ENCODE data around the gene RAB3GAP2.
"Not testable (repeated sequence)": the region's sequence is repeated elsewhere in the genome, so short reads cannot be mapped to it uniquely, and the experiment has no call there.

RAB3GAP2 gene

GRCh38 chr1:220316305-220316704, 44.1 kb upstream of the RAB3GAP2 start:
- TF ChIP-seq CTCF (IDR thresholded peaks at IDR 0.05; ENCODE audit: borderline replicate concordance, control extremely low read depth, extremely low read depth, insufficient read depth, missing control alignments): no peak
- no peak for DNase-seq (ENCODE audit: low spot score)
- in situ Hi-C loops (cut with MboI; ENCODE audit: low sequenced_read_pairs, unreplicated experiment): no loop called here

GRCh38 chr1:220315070-220315839, 43.0 kb upstream of the RAB3GAP2 start:
- in situ Hi-C loops (cut with MboI; ENCODE audit: low sequenced_read_pairs, unreplicated experiment): no loop called here
- no peak for DNase-seq (ENCODE audit: low spot score)
- TF ChIP-seq CTCF (IDR thresholded peaks at IDR 0.05; ENCODE audit: borderline replicate concordance, control extremely low read depth, extremely low read depth, insufficient read depth, missing control alignments): no peak

GRCh38 chr1:220313576-220313975, 41.3 kb upstream of the RAB3GAP2 start:
- in situ Hi-C loops (cut with MboI; ENCODE audit: low sequenced_read_pairs, unreplicated experiment): no loop called here
- TF ChIP-seq CTCF (IDR thresholded peaks at IDR 0.05; ENCODE audit: borderline replicate concordance, control extremely low read depth, extremely low read depth, insufficient read depth, missing control alignments): no peak
- DNase-seq (ENCODE audit: low spot score): no peak

- DNase-seq (ENCODE audit: low spot score); in situ Hi-C loops (cut with MboI; ENCODE audit: low sequenced_read_pairs, unreplicated experiment): not testable (repeated sequence)
These were observed 37.9 kb upstream of the RAB3GAP2 start for GRCh38 chr1:220310147-220310546.

GRCh38 chr1:220307607-220308006, 35.4 kb upstream of the RAB3GAP2 start:
- no peak for DNase-seq (ENCODE audit: low spot score)
- in situ Hi-C loops (cut with MboI; ENCODE audit: low sequenced_read_pairs, unreplicated experiment): no loop called here
- TF ChIP-seq CTCF (IDR thresholded peaks at IDR 0.05; ENCODE audit: borderline replicate concordance, control extremely low read depth, extremely low read depth, insufficient read depth, missing control alignments): no peak

GRCh38 chr1:220306339-220306738, 34.1 kb upstream of the RAB3GAP2 start:
- in situ Hi-C loops (cut with MboI; ENCODE audit: low sequenced_read_pairs, unreplicated experiment): no loop called here
- no peak for TF ChIP-seq CTCF (IDR thresholded peaks at IDR 0.05; ENCODE audit: borderline replicate concordance, control extremely low read depth, extremely low read depth, insufficient read depth, missing control alignments)
- DNase-seq (ENCODE audit: low spot score): no peak

DNA sequence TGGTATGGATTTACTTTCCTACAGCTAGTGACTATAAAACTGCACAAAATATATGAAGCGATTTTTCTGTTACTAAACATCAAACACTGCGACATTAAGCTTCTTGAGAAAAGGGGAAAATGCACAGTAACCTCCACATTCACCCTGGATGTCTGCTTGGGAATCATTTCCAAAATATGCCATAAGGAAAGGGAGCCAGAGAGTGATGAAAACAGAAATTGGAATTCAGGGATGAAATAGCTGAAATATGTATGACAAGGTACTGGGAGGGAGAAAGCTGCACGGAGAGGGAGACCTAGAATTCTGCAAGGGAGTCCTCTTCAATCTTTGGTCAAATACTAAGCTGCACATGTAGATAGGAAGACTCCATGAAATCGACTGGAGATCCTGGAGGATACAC, 31.6 kb upstream of the RAB3GAP2 start:
- in situ Hi-C loops (cut with MboI; ENCODE audit: low sequenced_read_pairs, unreplicated experiment): no loop called here
- no peak for TF ChIP-seq CTCF (IDR thresholded peaks at IDR 0.05; ENCODE audit: borderline replicate concordance, control extremely low read depth, extremely low read depth, insufficient read depth, missing control alignments)
- DNase-seq (ENCODE audit: low spot score): no peak
